NT2/D1 (cell line): ENCODE results near the gene PCDHA10.
"Not testable (repeated sequence)": the region's sequence is repeated elsewhere in the genome, so short reads cannot be mapped to it uniquely, and the experiment has no call there.

Experiments
- DNase-seq: peaks from one replicate; pipeline ENCODE4 v3.0.0-alpha.2; 2011; ENCODE audit warnings: low read depth, low spot score
- H3K27me3 ChIP-seq: 2 replicates; pipeline ENCODE4 v1.6.0; 2011; ENCODE audit warnings: mild to moderate bottlenecking; ENCODE audit not compliant: insufficient read length, insufficient read depth
- H3K36me3 ChIP-seq: 2 replicates; pipeline ENCODE4 v1.6.1; 2011; ENCODE audit warnings: mild to moderate bottlenecking, low read length, mixed read lengths; ENCODE audit not compliant: insufficient read depth, insufficient read length
- H3K4me1 ChIP-seq: 2 replicates; pipeline ENCODE4 v1.5.1; 2011; ENCODE audit not compliant: insufficient read depth, insufficient read length
- H3K4me3 ChIP-seq: 2 replicates; pipeline ENCODE4 v1.5.1; 2011; ENCODE audit warnings: low read depth; ENCODE audit not compliant: insufficient read length
- H3K9ac ChIP-seq: 2 replicates; pipeline ENCODE4 v1.6.0; 2011; ENCODE audit warnings: low read depth; ENCODE audit not compliant: insufficient read length
- H3K9me3 ChIP-seq: 2 replicates; pipeline ENCODE4 v1.5.1; 2011; ENCODE audit warnings: mild to moderate bottlenecking, low read length; ENCODE audit not compliant: insufficient read depth
- SUZ12 ChIP-seq: IDR thresholded peaks from 2 replicates; pipeline ENCODE4 v1.6.1; 2011; ENCODE audit not compliant: insufficient read length, insufficient read depth; ENCODE audit errors: extremely low read depth
- YY1 ChIP-seq: IDR thresholded peaks from 2 replicates; pipeline ENCODE4 v1.6.1; 2011; ENCODE audit not compliant: insufficient read length, insufficient read depth
- ZNF274 ChIP-seq: IDR thresholded peaks from 2 replicates; pipeline ENCODE4 v1.6.1; 2011; ENCODE audit warnings: mild to moderate bottlenecking, low read depth, low read length

PCDHA10 gene

DNA sequence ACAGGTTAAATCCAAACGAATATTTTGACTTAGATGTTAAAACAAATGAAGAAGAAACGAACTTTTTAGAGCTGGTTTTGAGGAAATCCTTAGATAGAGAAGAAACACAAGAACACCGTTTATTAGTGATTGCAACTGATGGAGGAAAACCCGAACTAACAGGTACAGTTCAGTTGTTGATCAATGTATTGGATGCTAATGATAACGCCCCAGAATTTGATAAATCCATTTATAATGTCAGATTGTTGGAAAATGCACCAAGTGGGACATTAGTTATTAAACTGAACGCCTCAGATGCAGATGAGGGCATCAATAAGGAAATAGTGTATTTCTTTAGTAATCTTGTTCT, 33.4 kb upstream of the PCDHA10 start:
- TF ChIP-seq SUZ12 = no peak
- TF ChIP-seq ZNF274 = no peak
- TF ChIP-seq YY1 = no peak
- Histone ChIP-seq H3K36me3 (no peaks in the 10 kb centered on the region), H3K9me3 (no peaks in the 10 kb centered on the region), H3K4me1 (no peaks in the 10 kb centered on the region), H3K9ac (no peak overlapping the region), H3K4me3 (no peak overlapping the region), H3K27me3 (no peaks in the 10 kb centered on the region)
- no peak for DNase-seq

DNA sequence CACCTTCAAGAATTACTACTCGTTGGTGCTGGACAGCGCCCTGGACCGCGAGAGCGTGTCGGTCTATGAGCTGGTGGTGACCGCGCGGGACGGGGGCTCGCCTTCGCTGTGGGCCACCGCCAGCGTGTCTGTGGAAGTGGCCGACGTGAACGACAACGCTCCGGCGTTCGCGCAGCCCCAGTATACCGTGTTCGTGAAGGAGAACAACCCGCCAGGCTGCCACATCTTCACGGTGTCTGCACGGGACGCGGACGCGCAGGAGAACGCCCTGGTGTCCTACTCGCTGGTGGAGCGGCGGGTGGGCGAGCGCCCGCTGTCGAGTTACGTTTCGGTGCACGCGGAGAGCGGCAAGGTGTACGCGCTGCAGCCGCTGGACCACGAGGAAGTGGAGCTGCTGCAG, 32.7 kb upstream of the PCDHA10 start:
- H3K27me3 ChIP-seq, H3K4me3 ChIP-seq, H3K36me3 ChIP-seq, H3K4me1 ChIP-seq, DNase-seq, H3K9me3 ChIP-seq, H3K9ac ChIP-seq: not testable (repeated sequence)

DNA sequence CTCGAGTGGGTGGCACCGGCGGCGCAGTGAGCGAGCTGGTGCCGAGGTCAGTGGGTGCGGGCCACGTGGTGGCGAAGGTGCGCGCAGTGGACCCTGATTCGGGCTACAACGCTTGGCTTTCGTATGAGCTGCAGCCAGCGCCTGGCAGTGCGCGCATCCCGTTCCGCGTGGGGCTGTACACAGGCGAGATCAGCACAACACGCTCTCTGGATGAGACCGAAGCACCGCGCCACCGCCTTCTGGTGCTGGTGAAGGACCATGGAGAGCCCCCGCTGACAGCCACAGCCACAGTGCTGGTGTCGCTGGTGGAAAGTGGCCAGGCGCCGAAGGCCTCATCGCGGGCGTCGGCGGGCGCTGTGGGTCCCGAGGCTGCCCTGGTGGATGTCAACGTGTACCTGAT, 32.2 kb upstream of the PCDHA10 start:
- TF ChIP-seq YY1 (no peak), SUZ12 (no peak), ZNF274 (no peak)
- no peak overlapping the region for H3K9ac ChIP-seq
- H3K36me3 ChIP-seq = no peaks in the 10 kb centered on the region
- no peaks in the 10 kb centered on the region for H3K27me3 ChIP-seq
- DNase-seq = no peak
- no peaks in the 10 kb centered on the region for H3K4me1 ChIP-seq
- H3K9me3 ChIP-seq = no peaks in the 10 kb centered on the region
- no peak overlapping the region for H3K4me3 ChIP-seq

DNA sequence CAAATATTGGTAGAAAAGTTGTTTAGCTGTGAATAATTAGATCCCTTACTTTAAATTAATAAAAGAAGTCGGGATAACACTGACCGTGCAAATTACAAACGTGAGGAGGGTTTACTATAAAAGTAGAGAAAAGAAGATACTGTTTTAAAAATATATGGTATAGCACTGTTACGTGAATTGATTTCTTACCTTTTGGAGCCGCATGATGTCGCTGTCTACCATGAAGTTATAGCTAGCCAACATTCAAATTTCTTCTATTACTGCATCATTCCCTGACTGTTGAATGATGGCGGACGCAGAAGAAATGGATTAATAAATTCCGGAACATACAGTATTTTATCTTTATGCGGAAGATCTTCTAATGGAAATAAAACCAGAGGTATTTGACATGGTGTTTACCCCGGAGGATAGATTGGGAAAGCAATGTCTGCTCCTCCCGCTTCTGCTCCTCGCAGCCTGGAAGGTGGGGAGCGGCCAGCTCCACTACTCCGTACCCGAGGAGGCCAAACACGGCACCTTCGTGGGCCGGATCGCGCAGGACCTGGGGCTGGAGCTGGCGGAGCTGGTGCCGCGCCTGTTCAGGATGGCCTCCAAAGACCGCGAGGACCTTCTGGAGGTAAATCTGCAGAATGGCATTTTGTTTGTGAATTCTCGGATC, 27.9 kb upstream of the PCDHA10 start, which contains the start of gene PCDHA6:
TSS of gene PCDHA6 (plus strand) at position 257 of the 658 bp plus-strand sequence. CDS start at position 389, 132 bp downstream.
- H3K27me3 ChIP-seq = no peaks in the 10 kb centered on the region
- H3K9me3 ChIP-seq = no peaks in the 10 kb centered on the region
- no peak within 1 kb of the TSS for H3K4me3 ChIP-seq
- DNase-seq = no peak
- H3K4me1 ChIP-seq = no peaks in the 10 kb centered on the region
- H3K9ac ChIP-seq = no peak within 1 kb of the TSS
- TF ChIP-seq SUZ12 = no peak
- H3K36me3 ChIP-seq = no peaks in the 10 kb centered on the region

DNA sequence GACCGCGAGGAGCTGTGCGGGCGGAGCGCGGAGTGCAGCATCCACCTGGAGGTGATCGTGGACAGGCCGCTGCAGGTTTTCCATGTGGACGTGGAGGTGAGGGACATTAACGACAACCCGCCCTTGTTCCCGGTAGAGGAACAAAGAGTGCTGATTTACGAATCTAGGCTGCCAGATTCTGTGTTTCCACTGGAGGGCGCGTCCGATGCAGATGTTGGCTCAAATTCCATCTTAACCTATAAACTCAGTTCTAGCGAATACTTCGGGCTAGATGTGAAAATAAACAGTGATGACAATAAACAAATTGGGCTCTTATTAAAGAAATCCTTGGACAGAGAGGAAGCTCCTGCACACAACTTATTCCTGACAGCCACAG, 27.3 kb upstream of the PCDHA10 start:
- Histone ChIP-seq H3K4me3 (no peak overlapping the region), H3K27me3 (no peaks in the 10 kb centered on the region)

DNA sequence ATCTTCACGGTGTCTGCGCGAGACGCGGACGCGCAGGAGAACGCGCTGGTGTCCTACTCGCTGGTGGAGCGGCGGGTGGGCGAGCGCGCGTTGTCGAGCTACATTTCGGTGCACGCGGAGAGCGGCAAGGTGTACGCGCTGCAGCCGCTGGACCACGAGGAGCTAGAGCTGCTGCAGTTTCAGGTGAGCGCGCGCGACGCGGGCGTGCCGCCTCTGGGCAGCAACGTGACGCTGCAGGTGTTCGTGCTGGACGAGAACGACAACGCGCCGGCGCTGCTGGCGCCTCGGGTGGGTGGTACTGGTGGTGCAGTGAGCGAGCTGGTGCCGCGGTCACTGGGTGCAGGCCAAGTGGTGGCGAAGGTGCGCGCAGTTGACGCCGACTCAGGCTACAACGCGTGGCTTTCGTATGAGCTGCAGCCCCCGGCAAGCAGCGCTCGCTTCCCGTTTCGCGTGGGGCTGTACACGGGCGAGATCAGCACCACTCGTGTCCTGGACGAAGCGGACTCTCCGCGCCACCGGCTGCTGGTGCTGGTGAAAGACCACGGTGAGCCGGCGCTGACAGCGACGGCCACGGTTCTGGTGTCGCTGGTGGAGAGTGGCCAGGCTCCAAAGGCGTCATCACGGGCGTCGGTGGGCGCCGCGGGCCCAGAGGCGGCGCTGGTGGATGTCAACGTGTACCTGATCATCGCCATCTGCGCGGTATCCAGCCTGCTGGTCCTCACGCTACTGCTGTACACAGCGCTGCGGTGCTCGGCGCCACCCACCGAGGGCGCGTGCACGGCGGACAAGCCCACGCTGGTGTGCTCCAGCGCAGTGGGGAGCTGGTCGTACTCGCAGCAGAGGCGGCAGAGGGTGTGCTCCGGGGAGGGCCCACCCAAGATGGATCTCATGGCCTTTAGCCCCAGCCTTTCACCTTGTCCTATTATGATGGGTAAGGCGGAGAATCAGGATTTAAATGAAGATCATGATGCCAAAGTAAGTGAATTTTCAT, 25.9 kb upstream of the PCDHA10 start:
- H3K36me3 ChIP-seq, H3K9ac ChIP-seq, DNase-seq, H3K27me3 ChIP-seq, H3K4me3 ChIP-seq, H3K4me1 ChIP-seq, H3K9me3 ChIP-seq: not testable (repeated sequence)

More for the DNA sequence above, 27.3 kb upstream of the PCDHA10 start:
- DNase-seq = no peak
- TF ChIP-seq ZNF274 (no peak), SUZ12 (no peak), YY1 (no peak)
- Histone ChIP-seq H3K9me3 (no peaks in the 10 kb centered on the region), H3K4me1 (no peaks in the 10 kb centered on the region), H3K36me3 (no peaks in the 10 kb centered on the region), H3K9ac (no peak overlapping the region)

DNA sequence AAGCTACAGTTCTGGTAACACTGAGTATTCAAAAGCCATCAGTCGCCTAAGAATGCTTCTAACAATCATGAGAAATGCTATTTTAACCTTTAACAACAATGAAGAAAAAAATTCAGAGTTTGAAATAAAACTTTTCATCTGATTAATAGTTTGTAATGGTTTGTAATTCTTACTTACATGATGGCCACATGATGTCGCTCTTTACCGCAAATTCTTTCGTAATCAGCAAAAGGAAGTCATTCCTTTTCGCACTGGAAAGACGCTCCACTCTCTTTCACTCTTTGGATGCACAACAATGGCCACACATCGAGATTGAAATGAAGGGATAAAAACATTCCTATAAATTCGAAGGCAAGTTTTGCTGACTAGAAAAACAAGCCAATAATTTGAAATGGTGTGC, 21.7 kb upstream of the PCDHA10 start, which contains the start of gene PCDHA7:
TSS of gene PCDHA7 (plus strand) at position 277 of the 400 bp plus-strand sequence. CDS start at position 392, 115 bp downstream.
- TF ChIP-seq SUZ12 = no peak
- peaks cover 3% of the 10 kb centered on the region; the same call in 1 of the 2 replicates for H3K9me3 ChIP-seq
- no peak for DNase-seq
- no peaks in the 10 kb centered on the region for H3K36me3 ChIP-seq
- H3K4me3 ChIP-seq = peak within 1 kb of the TSS; percentile 43
- no peaks in the 10 kb centered on the region for H3K27me3 ChIP-seq
- H3K4me1 ChIP-seq = no peaks in the 10 kb centered on the region
- peak within 1 kb of the TSS; percentile 51 for H3K9ac ChIP-seq

GRCh38 chr5:140834439-140835008, 21.2 kb upstream of the PCDHA10 start:
- not testable (repeated sequence) for H3K36me3 ChIP-seq, H3K9me3 ChIP-seq, H3K4me1 ChIP-seq, H3K9ac ChIP-seq, DNase-seq, H3K27me3 ChIP-seq
- H3K4me3 ChIP-seq = peak overlapping the region; percentile 43
